ENCODE data around the gene CCDC83. TPM values are rescaled to one million over a fixed set of nuclear protein-coding genes. Genes with fewer than 3 reads are reported as not detected.
A peak's percentile ranks its signal among the peaks of the same experiment; 100 is the strongest.

CCDC83 gene
- total and polyA plus RNA-seq, 2 experiments from 2014 or later, result not detected

DNA sequence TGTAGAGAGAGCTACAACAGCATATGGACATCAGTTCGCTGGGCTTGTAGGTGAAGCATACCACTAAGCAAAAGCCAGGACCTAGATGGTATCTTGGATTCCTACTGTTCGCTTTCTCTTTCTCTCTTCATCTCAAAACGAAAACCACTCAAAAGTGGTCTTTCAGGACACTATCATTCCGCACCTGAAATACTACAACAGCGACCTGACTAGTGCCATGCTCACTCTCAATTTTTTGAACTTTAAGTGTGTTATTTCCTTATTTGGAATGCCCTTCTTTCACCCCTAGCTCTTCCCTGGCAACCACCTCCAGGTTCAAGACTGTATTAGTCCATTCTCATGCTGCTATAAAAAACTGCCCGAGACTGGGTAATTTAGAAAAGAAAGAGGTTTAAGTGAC is 59.2 kb downstream of the CCDC83 start:
- H3K36me3 Mint-ChIP-seq (ENCODE audit: low read depth), result peaks cover 9% of the 10 kb centered on the region; the same call in 2 of the 3 replicates
- ATAC-seq (no peak), DNase-seq (ENCODE audit: low spot score) (no peak)
- H3K9me3 Mint-ChIP-seq, result peaks cover 11% of the 10 kb centered on the region
- Histone ChIP-seq H3K27me3 (ENCODE audit: insufficient read depth) (no peaks in the 10 kb centered on the region), H3F3A (replicated peaks; ENCODE audit: low read depth) (no peaks in the 10 kb centered on the region), H3K9me2 (ENCODE audit: insufficient read depth) (no peaks in the 10 kb centered on the region), H4K20me1 (replicated peaks; ENCODE audit: insufficient read depth) (no peaks in the 10 kb centered on the region), H3K79me2 (replicated peaks; ENCODE audit: insufficient read depth) (no peaks in the 10 kb centered on the region), H3K4me1 (ENCODE audit: insufficient read depth) (peaks cover 10% of the 10 kb centered on the region; the same call in 1 of the 2 replicates), H3K4me2 (no peak overlapping the region), H3K36me3 (ENCODE audit: insufficient read depth) (no peaks in the 10 kb centered on the region; the same call in 1 of the 2 replicates), H3K27ac (ENCODE audit: low read depth) (no peak overlapping the region), H2AFZ (peak overlapping the region; percentile 52), H3K4me3 (no peak overlapping the region)
- no peak overlapping the region for H3K4me3 Mint-ChIP-seq
- H3K27ac Mint-ChIP-seq, result no peak overlapping the region
- TF ChIP-seq, protein P1, sequence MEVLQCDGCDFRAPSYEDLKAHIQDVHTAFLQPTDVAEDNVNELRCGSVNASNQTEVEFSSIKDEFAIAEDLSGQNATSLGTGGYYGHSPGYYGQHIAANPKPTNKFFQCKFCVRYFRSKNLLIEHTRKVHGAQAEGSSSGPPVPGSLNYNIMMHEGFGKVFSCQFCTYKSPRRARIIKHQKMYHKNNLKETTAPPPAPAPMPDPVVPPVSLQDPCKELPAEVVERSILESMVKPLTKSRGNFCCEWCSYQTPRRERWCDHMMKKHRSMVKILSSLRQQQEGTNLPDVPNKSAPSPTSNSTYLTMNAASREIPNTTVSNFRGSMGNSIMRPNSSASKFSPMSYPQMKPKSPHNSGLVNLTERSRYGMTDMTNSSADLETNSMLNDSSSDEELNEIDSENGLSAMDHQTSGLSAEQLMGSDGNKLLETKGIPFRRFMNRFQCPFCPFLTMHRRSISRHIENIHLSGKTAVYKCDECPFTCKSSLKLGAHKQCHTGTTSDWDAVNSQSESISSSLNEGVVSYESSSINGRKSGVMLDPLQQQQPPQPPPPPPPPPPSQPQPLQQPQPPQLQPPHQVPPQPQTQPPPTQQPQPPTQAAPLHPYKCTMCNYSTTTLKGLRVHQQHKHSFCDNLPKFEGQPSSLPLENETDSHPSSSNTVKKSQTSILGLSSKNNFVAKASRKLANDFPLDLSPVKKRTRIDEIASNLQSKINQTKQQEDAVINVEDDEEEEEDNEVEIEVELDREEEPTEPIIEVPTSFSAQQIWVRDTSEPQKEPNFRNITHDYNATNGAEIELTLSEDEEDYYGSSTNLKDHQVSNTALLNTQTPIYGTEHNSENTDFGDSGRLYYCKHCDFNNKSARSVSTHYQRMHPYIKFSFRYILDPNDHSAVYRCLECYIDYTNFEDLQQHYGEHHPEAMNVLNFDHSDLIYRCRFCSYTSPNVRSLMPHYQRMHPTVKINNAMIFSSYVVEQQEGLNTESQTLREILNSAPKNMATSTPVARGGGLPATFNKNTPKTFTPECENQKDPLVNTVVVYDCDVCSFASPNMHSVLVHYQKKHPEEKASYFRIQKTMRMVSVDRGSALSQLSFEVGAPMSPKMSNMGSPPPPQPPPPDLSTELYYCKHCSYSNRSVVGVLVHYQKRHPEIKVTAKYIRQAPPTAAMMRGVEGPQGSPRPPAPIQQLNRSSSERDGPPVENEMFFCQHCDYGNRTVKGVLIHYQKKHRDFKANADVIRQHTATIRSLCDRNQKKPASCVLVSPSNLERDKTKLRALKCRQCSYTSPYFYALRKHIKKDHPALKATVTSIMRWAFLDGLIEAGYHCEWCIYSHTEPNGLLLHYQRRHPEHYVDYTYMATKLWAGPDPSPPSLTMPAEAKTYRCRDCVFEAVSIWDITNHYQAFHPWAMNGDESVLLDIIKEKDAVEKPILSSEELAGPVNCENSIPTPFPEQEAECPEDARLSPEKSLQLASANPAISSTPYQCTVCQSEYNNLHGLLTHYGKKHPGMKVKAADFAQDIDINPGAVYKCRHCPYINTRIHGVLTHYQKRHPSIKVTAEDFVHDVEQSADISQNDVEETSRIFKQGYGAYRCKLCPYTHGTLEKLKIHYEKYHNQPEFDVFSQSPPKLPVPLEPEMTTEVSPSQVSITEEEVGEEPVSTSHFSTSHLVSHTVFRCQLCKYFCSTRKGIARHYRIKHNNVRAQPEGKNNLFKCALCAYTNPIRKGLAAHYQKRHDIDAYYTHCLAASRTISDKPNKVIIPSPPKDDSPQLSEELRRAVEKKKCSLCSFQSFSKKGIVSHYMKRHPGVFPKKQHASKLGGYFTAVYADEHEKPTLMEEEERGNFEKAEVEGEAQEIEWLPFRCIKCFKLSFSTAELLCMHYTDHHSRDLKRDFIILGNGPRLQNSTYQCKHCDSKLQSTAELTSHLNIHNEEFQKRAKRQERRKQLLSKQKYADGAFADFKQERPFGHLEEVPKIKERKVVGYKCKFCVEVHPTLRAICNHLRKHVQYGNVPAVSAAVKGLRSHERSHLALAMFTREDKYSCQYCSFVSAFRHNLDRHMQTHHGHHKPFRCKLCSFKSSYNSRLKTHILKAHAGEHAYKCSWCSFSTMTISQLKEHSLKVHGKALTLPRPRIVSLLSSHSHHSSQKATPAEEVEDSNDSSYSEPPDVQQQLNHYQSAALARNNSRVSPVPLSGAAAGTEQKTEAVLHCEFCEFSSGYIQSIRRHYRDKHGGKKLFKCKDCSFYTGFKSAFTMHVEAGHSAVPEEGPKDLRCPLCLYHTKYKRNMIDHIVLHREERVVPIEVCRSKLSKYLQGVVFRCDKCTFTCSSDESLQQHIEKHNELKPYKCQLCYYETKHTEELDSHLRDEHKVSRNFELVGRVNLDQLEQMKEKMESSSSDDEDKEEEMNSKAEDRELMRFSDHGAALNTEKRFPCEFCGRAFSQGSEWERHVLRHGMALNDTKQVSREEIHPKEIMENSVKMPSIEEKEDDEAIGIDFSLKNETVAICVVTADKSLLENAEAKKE (CRISPR knock-in tag; IDR thresholded peaks at IDR 0.05), result no peak
- TF ChIP-seq ZNF114 (CRISPR knock-in tag; IDR thresholded peaks at IDR 0.05) (no peak), ZNF331 (CRISPR knock-in tag; IDR thresholded peaks at IDR 0.05; ENCODE audit: low read depth) (no peak), EZH2phosphoT487 (IDR thresholded peaks at IDR 0.05; ENCODE audit: unreplicated experiment) (no peak), CREB1 (CRISPR knock-in tag; IDR thresholded peaks at IDR 0.05; ENCODE audit: low read depth) (no peak), JUNB (IDR thresholded peaks at IDR 0.05; ENCODE audit: unreplicated experiment) (no peak), POLR2AphosphoS5 (IDR thresholded peaks at IDR 0.05; ENCODE audit: low read depth) (no peak), EZH2 (IDR thresholded peaks at IDR 0.05; ENCODE audit: low read depth, unreplicated experiment) (no peak), NANOG (IDR thresholded peaks at IDR 0.05; ENCODE audit: borderline replicate concordance) (no peak), STAT1 (IDR thresholded peaks at IDR 0.05; ENCODE audit: unreplicated experiment) (no peak)
- TF ChIP-seq, protein P2, sequence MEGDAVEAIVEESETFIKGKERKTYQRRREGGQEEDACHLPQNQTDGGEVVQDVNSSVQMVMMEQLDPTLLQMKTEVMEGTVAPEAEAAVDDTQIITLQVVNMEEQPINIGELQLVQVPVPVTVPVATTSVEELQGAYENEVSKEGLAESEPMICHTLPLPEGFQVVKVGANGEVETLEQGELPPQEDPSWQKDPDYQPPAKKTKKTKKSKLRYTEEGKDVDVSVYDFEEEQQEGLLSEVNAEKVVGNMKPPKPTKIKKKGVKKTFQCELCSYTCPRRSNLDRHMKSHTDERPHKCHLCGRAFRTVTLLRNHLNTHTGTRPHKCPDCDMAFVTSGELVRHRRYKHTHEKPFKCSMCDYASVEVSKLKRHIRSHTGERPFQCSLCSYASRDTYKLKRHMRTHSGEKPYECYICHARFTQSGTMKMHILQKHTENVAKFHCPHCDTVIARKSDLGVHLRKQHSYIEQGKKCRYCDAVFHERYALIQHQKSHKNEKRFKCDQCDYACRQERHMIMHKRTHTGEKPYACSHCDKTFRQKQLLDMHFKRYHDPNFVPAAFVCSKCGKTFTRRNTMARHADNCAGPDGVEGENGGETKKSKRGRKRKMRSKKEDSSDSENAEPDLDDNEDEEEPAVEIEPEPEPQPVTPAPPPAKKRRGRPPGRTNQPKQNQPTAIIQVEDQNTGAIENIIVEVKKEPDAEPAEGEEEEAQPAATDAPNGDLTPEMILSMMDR (conservative IDR thresholded peaks at IDR 0.05; ENCODE audit: low read depth in 2 of 2), result no peak
- TF ChIP-seq, protein P3, sequence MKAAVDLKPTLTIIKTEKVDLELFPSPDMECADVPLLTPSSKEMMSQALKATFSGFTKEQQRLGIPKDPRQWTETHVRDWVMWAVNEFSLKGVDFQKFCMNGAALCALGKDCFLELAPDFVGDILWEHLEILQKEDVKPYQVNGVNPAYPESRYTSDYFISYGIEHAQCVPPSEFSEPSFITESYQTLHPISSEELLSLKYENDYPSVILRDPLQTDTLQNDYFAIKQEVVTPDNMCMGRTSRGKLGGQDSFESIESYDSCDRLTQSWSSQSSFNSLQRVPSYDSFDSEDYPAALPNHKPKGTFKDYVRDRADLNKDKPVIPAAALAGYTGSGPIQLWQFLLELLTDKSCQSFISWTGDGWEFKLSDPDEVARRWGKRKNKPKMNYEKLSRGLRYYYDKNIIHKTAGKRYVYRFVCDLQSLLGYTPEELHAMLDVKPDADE (IDR thresholded peaks at IDR 0.05), result no peak
- TF ChIP-seq, protein P4, sequence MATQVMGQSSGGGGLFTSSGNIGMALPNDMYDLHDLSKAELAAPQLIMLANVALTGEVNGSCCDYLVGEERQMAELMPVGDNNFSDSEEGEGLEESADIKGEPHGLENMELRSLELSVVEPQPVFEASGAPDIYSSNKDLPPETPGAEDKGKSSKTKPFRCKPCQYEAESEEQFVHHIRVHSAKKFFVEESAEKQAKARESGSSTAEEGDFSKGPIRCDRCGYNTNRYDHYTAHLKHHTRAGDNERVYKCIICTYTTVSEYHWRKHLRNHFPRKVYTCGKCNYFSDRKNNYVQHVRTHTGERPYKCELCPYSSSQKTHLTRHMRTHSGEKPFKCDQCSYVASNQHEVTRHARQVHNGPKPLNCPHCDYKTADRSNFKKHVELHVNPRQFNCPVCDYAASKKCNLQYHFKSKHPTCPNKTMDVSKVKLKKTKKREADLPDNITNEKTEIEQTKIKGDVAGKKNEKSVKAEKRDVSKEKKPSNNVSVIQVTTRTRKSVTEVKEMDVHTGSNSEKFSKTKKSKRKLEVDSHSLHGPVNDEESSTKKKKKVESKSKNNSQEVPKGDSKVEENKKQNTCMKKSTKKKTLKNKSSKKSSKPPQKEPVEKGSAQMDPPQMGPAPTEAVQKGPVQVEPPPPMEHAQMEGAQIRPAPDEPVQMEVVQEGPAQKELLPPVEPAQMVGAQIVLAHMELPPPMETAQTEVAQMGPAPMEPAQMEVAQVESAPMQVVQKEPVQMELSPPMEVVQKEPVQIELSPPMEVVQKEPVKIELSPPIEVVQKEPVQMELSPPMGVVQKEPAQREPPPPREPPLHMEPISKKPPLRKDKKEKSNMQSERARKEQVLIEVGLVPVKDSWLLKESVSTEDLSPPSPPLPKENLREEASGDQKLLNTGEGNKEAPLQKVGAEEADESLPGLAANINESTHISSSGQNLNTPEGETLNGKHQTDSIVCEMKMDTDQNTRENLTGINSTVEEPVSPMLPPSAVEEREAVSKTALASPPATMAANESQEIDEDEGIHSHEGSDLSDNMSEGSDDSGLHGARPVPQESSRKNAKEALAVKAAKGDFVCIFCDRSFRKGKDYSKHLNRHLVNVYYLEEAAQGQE (IDR thresholded peaks at IDR 0.05; ENCODE audit: unreplicated experiment), result no peak
- H3K4me1 Mint-ChIP-seq, result peaks cover 15% of the 10 kb centered on the region; the same call in 2 of the 3 replicates
- no peaks in the 10 kb centered on the region for H3K27me3 Mint-ChIP-seq (ENCODE audit: insufficient read depth, low read depth, poor library complexity)
